ENCODE data around the gene NHLH1. TPM values are rescaled to one million over a fixed set of nuclear protein-coding genes. Genes with fewer than 3 reads are reported as not detected.

Gene NHLH1
- polyA plus RNA-seq, 1 experiment: 0.20 TPM

GRCh38 chr1:160411271-160412027, 44.6 kb downstream of the NHLH1 start:
- Histone ChIP-seq H3K4me3 (ENCODE audit: low read depth, low read length) (no peak overlapping the region), H3K36me3 (ENCODE audit: control insufficient read depth, insufficient read depth, low read length) (no peaks in the 10 kb centered on the region), H3K27me3 (ENCODE audit: control insufficient read depth, insufficient read depth, low read length) (peaks cover 5% of the 10 kb centered on the region; the same call in 1 of the 2 replicates)
- DNase-seq (ENCODE audit: low read depth): no peak
- CTCF ChIA-PET: interaction anchor here (0.9 kb wide), 1 partner anchor 14 kb away, joined by 3 read pairs; no protein-coding TSS in a partner anchor
- TF ChIP-seq CTCF (IDR thresholded peaks at IDR 0.05; ENCODE audit: insufficient read depth, low read depth, low read length): no peak
- POLR2A ChIA-PET: no interaction called here

GRCh38 chr1:160412028-160412362, 45.1 kb downstream of the NHLH1 start:
- no peak for DNase-seq (ENCODE audit: low read depth)

GRCh38 chr1:160413716-160414115, 46.8 kb downstream of the NHLH1 start:
- Histone ChIP-seq H3K4me3 (ENCODE audit: low read depth, low read length) (no peak overlapping the region), H3K36me3 (ENCODE audit: control insufficient read depth, insufficient read depth, low read length) (no peaks in the 10 kb centered on the region), H3K27me3 (ENCODE audit: control insufficient read depth, insufficient read depth, low read length) (peaks cover 6% of the 10 kb centered on the region; the same call in 1 of the 2 replicates)
- TF ChIP-seq CTCF (IDR thresholded peaks at IDR 0.05; ENCODE audit: insufficient read depth, low read depth, low read length): no peak
- no peak for DNase-seq (ENCODE audit: low read depth)
- POLR2A ChIA-PET: no interaction called here
- CTCF ChIA-PET: interaction anchor here (1.5 kb wide), 1 partner anchor 15 kb away, joined by 4 read pairs; no protein-coding TSS in a partner anchor

More at GRCh38 chr1:160412028-160412362, 45.1 kb downstream of the NHLH1 start:
- ChIA-PET CTCF (no interaction called here), POLR2A (no interaction called here)
- H3K4me3 ChIP-seq (ENCODE audit: low read depth, low read length): no peak overlapping the region
- H3K36me3 ChIP-seq (ENCODE audit: control insufficient read depth, insufficient read depth, low read length): no peaks in the 10 kb centered on the region
- no peak for TF ChIP-seq CTCF (IDR thresholded peaks at IDR 0.05; ENCODE audit: insufficient read depth, low read depth, low read length)
- H3K27me3 ChIP-seq (ENCODE audit: control insufficient read depth, insufficient read depth, low read length): peaks cover 5% of the 10 kb centered on the region; the same call in 1 of the 2 replicates

- no peaks in the 10 kb centered on the region for H3K36me3 ChIP-seq (ENCODE audit: control insufficient read depth, insufficient read depth, low read length)
- peaks cover 3% of the 10 kb centered on the region; the same call in 1 of the 2 replicates for H3K27me3 ChIP-seq (ENCODE audit: control insufficient read depth, insufficient read depth, low read length)
- no peak overlapping the region for H3K4me3 ChIP-seq (ENCODE audit: low read depth, low read length)
- no peak for DNase-seq (ENCODE audit: low read depth)
- ChIA-PET POLR2A (no interaction called here), CTCF (no interaction called here)
- no peak for TF ChIP-seq CTCF (IDR thresholded peaks at IDR 0.05; ENCODE audit: insufficient read depth, low read depth, low read length)
Observed at GRCh38 chr1:160414881-160415280, 48.0 kb downstream of the NHLH1 start.

- no peak for TF ChIP-seq CTCF (IDR thresholded peaks at IDR 0.05; ENCODE audit: insufficient read depth, low read depth, low read length)
- ChIA-PET POLR2A (no interaction called here), CTCF (interaction anchor here (1.6 kb wide), 2 partner anchors 12 to 39 kb away, joined by 3 to 5 read pairs; no protein-coding TSS in a partner anchor)
- Histone ChIP-seq H3K36me3 (ENCODE audit: control insufficient read depth, insufficient read depth, low read length) (no peaks in the 10 kb centered on the region), H3K4me3 (ENCODE audit: low read depth, low read length) (no peak overlapping the region), H3K27me3 (ENCODE audit: control insufficient read depth, insufficient read depth, low read length) (0 out of 2 replicates have a peak, but pooled peaks cover 2% of the 10 kb centered on the region)
- DNase-seq (ENCODE audit: low read depth): no peak
Observed at GRCh38 chr1:160415696-160416290, 48.9 kb downstream of the NHLH1 start.
